Epithelial cell of esophagus (primary cell): Measurements from ENCODE around the gene ANKRD10.

ENCODE experiments used
- DNase-seq: peaks from one replicate; pipeline ENCODE4 v3.0.0; 2010; ENCODE audit warnings: low read depth
- H3K4me3 ChIP-seq: 2 replicates; pipeline ENCODE4 v1.5.1; 2011; ENCODE audit warnings: mild to moderate bottlenecking, low read length, control low read depth
- TF ChIP-seq, protein P1 (sequence below): IDR thresholded peaks from 2 replicates; pipeline ENCODE4 v1.5.1; 2011; ENCODE audit warnings: low read depth, mild to moderate bottlenecking, low read length, control low read depth, inconsistent platforms; ENCODE audit not compliant: insufficient read depth; ENCODE audit errors: missing control alignments

The ANKRD10 gene

DNA sequence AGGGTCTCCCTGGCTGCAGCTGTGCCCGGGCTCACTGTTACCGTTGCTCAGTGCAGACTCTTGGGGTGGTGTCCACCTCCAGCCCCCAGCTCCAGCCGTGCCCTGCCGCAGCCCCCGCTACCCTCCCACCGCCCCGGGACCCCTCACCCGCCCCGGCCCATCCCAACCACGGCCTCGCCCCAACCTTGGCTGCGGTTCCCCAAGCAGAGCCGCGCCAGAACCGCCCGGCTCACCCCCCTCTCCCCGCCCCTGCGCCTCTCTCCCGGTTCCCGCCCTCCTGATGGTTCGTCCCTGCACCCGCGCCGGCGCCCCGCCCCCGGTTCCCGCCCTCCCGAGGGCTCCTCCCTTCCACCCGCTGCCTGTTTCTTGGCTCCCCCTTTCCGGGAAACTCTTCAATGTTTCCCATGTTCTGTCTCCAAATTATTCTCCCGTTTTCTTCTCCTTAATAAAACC is 40.3 kb downstream of the ANKRD10 start:
- peak; percentile 68 for DNase-seq
- peak overlapping the region; percentile 27 for H3K4me3 ChIP-seq
- TF ChIP-seq, protein P1, sequence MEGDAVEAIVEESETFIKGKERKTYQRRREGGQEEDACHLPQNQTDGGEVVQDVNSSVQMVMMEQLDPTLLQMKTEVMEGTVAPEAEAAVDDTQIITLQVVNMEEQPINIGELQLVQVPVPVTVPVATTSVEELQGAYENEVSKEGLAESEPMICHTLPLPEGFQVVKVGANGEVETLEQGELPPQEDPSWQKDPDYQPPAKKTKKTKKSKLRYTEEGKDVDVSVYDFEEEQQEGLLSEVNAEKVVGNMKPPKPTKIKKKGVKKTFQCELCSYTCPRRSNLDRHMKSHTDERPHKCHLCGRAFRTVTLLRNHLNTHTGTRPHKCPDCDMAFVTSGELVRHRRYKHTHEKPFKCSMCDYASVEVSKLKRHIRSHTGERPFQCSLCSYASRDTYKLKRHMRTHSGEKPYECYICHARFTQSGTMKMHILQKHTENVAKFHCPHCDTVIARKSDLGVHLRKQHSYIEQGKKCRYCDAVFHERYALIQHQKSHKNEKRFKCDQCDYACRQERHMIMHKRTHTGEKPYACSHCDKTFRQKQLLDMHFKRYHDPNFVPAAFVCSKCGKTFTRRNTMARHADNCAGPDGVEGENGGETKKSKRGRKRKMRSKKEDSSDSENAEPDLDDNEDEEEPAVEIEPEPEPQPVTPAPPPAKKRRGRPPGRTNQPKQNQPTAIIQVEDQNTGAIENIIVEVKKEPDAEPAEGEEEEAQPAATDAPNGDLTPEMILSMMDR, result no peak

DNA sequence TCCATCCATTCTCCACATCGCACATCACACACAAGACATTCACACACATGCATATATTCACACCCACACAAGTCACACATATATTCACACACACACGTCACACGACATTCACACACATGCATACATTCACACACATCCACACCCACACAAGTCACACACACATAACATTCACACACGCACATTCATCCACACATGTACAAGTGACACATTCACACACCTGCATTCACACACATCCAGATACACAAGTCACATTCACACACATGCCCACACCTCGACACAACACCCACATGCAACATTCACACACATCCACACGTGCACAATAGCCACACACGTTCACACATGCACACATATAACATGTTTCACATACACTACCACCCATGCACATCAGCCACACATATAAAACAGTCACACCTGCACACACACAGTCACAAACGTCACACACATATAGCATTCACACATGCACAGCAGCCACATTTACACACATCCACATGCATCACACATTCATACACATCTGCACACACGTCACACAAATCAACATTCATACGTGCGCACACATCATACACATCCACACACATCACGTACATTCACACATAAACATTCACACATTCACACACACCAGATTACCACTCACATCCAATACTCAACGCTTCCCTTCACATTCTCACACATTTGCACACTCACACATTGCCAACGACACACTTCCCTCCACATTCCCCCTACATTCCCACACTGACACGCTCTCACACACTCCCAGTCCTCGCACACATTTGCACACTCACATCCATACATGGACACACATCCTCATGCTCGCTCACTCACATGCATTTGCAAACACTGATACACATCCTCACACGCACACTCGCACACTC is 41.0 kb downstream of the ANKRD10 start:
- TF ChIP-seq, protein P1, result no peak

DNA sequence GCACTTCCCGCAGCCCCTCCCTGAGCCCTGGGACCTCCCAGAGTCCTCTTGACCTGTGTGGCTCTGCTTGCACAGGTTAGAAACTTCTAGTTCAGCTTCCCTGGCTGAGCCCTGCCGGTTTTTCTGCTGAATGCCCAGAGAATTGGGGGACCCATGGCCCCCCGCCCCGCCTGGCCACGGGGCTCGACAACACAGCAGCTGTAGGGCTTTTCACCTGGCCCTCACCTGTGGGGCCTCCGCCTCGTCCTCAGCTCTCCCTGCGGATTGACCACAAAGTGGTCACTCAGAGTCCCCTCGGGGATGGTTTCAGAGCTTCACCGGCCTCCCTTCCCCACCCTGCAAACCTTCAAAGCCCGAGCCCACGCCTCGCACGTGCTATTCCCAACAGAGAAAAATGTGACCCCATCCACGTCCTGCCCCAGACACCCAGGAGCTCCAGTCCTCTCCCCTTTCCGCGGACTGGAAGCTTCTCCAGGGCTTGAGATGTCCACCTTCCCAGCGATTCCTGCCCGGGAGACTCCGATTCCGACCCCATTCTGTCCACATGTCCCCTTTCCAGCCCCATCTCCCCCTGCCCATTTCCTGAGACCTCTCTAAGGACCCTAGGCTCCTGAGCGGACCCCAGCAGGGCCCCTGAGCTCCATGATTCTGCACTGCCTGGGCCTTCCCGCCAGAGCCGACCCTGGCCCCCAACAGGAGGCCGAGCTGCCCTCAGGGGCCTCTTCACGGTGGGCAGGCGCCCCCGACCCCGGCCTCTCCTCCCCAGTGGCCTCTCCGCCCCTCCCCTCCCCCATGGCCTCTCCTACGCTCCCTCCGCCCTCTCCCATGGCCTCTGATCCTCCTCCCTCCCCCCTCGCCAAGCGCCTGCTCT is 41.9 kb downstream of the ANKRD10 start:
- no peak for DNase-seq
- H3K4me3 ChIP-seq, result no peak overlapping the region
- TF ChIP-seq, protein P1, result no peak

More for the DNA sequence above, 41.0 kb downstream of the ANKRD10 start:
- H3K4me3 ChIP-seq, result no peak overlapping the region
- DNase-seq, result no peak

DNA sequence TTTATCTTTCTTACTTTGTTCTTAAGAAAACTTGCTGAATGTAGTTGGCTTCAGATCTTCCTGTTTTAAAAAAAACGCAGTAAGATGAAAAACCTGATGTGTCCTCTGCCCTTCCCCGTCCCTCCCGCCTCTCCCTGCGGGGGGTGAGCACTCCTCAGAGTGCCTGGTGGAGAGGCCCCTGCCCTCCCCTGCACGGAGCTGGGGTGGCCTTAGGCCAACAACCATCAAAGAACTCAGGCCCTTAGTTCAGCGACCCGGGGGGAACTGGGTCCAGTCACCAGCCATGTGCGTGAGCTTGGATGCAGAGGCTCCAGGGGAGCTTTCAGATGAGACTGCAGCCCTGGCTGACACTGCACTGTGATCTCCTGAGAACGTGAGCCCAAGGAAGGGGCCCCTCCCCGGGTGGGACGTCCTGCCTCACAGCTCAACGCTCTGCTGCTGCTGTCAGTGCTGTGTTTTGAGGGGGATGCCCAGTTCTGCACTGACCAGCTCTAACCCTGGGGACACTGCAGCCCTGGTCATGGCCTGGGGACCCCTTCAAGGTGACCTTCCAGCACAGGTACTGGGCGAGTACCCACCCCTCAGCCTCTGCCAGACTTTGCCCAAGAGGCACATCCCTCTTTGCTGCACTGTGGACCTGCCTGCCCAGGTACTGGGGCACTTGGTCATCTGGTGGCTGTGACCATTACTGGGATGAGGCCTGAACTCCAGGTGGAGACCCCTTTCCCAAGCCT is 42.7 kb downstream of the ANKRD10 start:
- H3K4me3 ChIP-seq, result no peak overlapping the region
- TF ChIP-seq, protein P1, result no peak
- no peak for DNase-seq

DNA sequence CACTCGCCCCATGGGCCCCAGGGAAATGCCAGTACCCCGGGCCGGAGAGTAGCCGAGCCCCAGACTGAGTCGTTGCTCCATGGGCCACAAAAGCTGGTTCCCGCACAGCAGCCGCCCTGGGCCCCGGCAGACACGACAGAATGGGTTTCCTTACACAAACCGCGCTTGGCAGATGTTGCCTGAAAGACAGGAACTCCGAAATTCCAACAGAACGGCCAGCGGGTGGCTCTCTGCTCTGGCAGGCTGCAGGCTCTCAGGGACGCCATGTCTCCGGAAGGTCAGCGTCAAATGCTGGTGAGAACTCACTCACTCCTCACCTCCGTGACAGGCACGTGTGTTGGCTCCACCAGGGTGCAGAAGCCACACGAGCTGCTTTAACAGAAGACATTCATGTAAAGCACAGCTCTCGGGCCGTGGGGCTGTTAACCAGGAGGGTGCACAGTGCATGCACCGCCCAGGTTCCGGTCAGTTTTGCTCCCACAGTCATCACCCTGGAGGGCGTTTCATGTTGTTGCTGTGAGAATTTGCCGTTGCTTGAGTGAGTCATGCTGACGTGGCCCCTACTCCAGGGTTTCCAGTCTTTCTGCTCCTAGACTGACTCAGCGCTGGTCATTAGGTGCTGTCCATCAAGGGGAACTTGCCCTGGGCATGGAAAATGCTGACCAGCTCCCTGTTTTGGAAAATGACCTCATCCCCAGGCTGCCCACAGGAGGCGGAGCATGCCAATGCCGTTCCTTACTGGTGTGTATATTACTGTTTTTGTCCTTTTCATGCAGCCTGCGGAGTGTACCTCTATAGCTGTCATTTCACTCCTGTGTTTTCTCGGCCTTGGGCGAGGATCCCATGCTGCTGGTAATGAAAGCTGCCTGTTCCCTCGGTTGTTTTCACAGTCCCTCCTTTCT is 44.8 kb downstream of the ANKRD10 start:
- DNase-seq, result peak; percentile 100
- TF ChIP-seq, protein P1, result peak; percentile 5
- peak overlapping the region; percentile 17 for H3K4me3 ChIP-seq
